ENCODE measurements around the gene SLC9B1. TPM values are rescaled to one million over a fixed set of nuclear protein-coding genes. Genes with fewer than 3 reads are reported as not detected.
A peak's percentile ranks its signal among the peaks of the same experiment; 100 is the strongest.

SLC9B1 gene
- total and polyA plus RNA-seq, 2 of the 13 experiments (the other 11 are each of a cell fraction or from before 2014, with no cell fraction given), result 0.17 to 0.20 TPM

- TF ChIP-seq ELF4 (CRISPR knock-in tag; IDR thresholded peaks at IDR 0.05; ENCODE audit: borderline replicate concordance) (no peak), ZNF441 (CRISPR knock-in tag; IDR thresholded peaks at IDR 0.05; ENCODE audit: borderline replicate concordance) (no peak), CREB1 (IDR thresholded peaks at IDR 0.05) (no peak), CREB1 (CRISPR knock-in tag; IDR thresholded peaks at IDR 0.05) (no peak)
Observed at GRCh38 chr4:102862747-102863146, 156.8 kb downstream of the SLC9B1 start (continued).

- POLR2A ChIA-PET, result no interaction called here
- TF ChIP-seq ZBTB39 (CRISPR knock-in tag; IDR thresholded peaks at IDR 0.05) (no peak), ZSCAN20 (CRISPR knock-in tag; IDR thresholded peaks at IDR 0.05; ENCODE audit: borderline replicate concordance) (no peak), IKZF5 (CRISPR knock-in tag; IDR thresholded peaks at IDR 0.05) (no peak), KAT2B (IDR thresholded peaks at IDR 0.05; ENCODE audit: borderline replicate concordance, low read depth, low read length) (peak; percentile 24; the same call in 1 of the 2 replicates), HMGXB3 (CRISPR knock-in tag; IDR thresholded peaks at IDR 0.05; ENCODE audit: borderline replicate concordance) (no peak), KMT2B (CRISPR knock-in tag; IDR thresholded peaks at IDR 0.05) (no peak), CENPBD1 (CRISPR knock-in tag; IDR thresholded peaks at IDR 0.05; ENCODE audit: borderline replicate concordance, low read depth) (no peak), MXD3 (CRISPR knock-in tag; IDR thresholded peaks at IDR 0.05) (no peak)
- FAIRE-seq (no peak), DNase-seq (ENCODE audit: low spot score) (no peak), ATAC-seq (no peak)
- BruUV-seq (replicated peaks), result no TSS peak
- Histone ChIP-seq H3K27ac (ENCODE audit: extremely low read length, insufficient read depth, low read length) (no peak overlapping the region), H3K4me2 (ENCODE audit: low read depth, low read length) (no peak overlapping the region), H4K20me1 (ENCODE audit: insufficient read depth, low read length) (no peaks in the 10 kb centered on the region), H3K4me1 (ENCODE audit: insufficient read depth, low read length) (peaks cover 21% of the 10 kb centered on the region), H3K9me3 (ENCODE audit: low read length) (peaks cover 10% of the 10 kb centered on the region; the same call in 1 of the 2 replicates), H3K9ac (ENCODE audit: insufficient read depth, low read depth, low read length) (no peak overlapping the region), H3K27me3 (ENCODE audit: control insufficient read depth in 1 of 2, insufficient read depth in 2 of 2, low read length in 2 of 2) (no peaks in the 10 kb centered on the region), H2AFZ (ENCODE audit: low read length) (no peak overlapping the region), H3K36me3 (replicated peaks in 1 of 2; ENCODE audit: control insufficient read depth in 1 of 2, insufficient read depth in 2 of 2, low read length in 2 of 2) (no peaks in the 10 kb centered on the region; a peak in 1 of 5 replicates), H3K4me3 (replicated peaks in 1 of 3; ENCODE audit: insufficient read depth in 1 of 3, low read depth in 2 of 3, low read length in 3 of 3) (no peak overlapping the region), H3K79me2 (ENCODE audit: insufficient read depth, low read length) (peaks cover 28% of the 10 kb centered on the region)
- CTCF ChIA-PET (ENCODE audit: low intra/inter-chr PET ratio, low total read pairs), result no interaction called here
- intact Hi-C loops (cut with micrococcal nuclease; ENCODE audit: unreplicated experiment) (no loop called here), in situ Hi-C loops (cut with HindIII; ENCODE audit: extremely low pct_ligation_motif_present, low pct_unique_long_range_greater_than_20kb) (no loop called here)
- WGBS (ENCODE audit: low lambda C conversion rate), result 89% methylated on average over 1 of the region's 1 CpG
Observed at GRCh38 chr4:102862016-102862415, 157.5 kb downstream of the SLC9B1 start.
